NK-92 treated with Interleukin-12 subunit alpha and Interleukin-12 subunit beta, amount 100 ng/mL, for 24 hours (cell line): Measurements from ENCODE around the gene PDIA6.
"Not testable (repeated sequence)": the region's sequence is repeated elsewhere in the genome, so short reads cannot be mapped to it uniquely, and the experiment has no call there.

ENCODE experiments used
- DNase-seq: peaks from one replicate; lab custom pipeline; 2025; lab: John Stamatoyannopoulos, UW

Gene PDIA6

GRCh38 chr2:10780821-10781220 is 31.8 kb downstream of the PDIA6 start:
- not testable (repeated sequence) for DNase-seq

DNA sequence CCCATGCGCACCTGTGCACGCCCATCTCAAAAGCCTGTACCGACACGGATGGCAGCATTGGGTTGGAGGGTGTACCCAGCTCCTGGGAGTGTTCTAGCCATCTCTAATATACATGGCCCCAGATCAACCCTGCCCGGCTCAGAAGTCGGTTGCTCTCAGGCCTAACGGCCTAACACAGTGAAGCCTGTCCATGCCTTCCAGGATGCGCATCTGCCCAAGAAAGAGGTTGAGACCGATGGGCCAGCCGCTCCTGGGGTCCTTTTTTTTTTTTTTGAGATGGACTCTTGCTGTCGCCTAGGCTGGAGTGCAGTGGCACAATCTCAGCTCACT is 32.1 kb downstream of the PDIA6 start:
- no peak for DNase-seq

DNA sequence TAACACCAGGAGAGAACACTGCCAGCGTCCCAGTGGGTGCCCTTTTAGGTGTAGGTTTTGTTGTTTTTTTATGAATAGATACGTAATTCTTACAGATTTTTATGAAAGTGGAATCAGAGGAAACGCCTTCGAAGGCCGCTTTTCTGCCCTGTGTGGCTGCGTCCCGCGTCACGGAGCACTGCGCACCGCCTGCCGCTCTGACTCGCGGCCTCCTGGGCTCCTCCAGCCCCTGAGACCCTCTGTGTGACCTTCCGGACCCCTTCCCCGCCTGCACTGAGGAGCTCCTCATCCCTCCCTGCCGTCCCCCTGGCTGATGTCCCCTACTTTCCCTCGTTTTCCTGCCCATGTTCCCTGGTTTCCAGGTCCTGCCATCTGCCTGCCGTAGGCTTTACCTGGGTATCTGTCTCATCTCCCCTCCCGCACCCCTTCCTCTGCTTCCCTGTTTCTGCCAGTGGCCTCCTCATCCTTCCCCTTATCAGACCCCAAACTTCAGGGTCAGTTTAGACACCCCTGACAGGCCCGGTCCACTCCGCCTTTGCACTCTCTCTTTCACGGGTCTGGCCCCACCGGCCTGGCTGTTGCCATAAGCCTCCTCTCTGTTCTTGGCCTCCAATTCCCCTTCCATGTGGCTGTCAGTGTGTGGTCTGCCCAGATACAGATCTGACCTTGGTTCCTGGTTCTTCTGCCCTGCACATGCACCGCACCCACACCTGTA is 32.7 kb downstream of the PDIA6 start:
- no peak for DNase-seq

DNA sequence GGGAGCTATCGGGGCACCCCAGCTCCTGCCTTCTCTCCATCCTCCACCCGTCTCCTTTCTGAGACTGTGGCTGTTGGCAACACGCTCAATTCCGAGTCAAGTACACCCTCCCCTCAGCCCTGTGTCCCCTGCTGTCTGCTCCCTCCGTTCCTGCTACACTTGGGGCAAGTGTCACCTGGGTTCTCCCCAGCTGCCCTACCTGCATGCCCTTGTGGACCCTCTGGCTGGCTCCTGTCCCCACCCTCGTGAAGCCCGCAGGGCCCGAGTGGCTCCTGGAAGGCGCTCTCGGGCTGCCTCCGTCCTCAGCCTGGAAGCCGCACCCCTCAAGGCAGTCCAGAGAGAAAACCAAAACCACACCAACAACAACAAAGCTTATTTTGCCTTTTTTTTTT is 33.9 kb downstream of the PDIA6 start:
- no peak for DNase-seq

DNA sequence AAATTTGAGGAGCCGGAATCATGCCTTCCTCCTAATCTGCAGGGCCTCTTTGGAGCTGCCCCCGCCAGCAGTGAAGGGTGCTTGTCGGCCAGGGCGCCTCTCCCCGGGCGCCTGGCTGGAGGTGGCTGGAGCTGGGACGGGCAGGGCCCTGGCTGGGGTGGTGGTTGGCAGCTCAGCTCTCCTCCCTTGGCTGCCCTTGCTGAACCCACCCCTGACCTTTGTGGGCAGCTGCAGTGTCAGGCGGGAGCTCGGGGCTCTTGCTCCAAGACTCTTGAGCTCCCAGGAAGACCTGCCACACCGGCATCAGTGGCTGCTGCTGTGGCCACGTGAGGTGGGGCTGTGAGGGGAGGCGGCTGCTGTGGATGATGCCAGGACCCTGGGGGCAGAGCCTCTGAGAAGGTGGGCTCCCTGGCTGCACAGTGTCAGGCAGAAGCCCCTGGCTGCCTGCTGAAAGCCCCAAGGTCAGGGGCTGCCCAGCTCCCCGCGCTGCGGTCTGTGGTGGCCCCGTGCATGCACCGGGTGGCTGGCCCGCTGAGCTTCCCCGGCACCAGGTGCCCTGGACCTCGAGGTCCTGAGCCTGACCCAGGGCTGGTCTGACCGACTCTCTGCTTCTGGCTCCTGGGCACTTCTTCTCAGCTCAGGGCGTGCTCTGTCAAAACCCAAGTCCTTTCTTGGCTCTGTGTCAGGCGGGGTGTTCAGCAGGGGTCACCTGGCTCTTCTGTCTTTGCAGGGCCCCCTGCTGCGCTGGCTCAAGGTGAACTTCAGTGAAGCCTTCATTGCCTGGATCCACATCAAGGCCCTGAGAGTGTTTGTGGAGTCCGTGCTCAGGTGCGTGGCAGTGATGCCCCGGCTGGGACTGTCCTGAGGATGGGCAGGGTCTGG is 34.5 kb downstream of the PDIA6 start:
- no peak for DNase-seq

GRCh38 chr2:10777111-10777841 is 35.3 kb downstream of the PDIA6 start:
- DNase-seq = no peak

- DNase-seq = no peak
Measured at GRCh38 chr2:10776231-10776977, 36.2 kb downstream of the PDIA6 start.

DNA sequence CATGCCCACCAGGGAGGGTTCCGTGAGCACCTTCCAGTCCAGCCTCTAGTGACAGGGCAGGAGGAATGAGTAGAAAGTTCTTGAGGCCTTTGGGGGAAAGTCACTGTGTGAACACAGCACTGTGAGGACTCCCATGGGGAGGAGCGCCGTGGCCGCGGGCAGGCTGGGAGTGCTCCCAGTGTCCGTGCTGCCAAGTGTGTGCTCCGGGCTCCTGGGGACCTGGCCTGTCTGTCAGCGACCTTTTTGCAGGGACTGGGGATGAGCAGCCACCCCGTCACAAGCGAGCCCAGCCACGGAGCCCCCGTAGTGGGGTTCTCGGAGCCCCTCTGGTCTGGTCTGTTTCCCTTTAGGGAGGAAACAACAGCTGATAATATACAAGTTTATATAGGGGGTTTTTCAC is 36.8 kb downstream of the PDIA6 start:
- no peak for DNase-seq

DNA sequence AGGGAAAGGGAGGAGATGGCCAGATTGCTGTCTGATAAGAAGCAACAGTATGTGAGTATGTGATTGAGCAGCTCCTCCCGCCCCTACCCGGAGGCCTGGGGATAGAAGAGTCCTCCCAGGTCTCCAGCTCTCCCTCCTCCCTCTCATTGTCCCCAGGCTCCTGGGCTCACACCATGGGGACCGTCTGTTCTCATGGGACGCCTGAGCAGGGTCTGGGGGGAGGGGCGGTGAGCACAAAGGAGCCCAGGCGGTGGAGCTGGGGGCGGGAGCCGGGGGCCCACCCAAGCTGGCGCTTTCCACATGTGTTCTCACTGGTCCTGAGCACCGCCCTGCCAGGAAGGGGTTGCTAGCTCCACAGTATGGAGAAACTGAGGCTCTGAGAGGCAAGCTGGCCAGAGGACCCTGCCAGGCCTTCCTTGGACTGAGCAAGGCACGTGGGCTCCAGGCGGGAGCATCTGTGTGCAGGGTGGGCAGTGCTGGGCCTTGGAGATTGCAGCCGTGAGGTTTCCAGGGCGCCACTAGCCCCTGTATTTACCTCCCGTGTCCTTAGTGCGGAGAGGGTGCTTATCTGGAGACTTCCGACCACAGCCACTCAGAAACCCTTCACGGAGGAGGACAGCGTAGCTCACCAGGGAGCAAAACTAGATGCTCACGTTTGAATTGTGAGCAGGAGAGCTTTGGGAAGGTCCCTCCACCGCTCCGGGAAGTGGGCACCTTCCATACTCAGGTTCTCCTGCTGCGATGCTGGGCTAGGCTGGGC is 37.4 kb downstream of the PDIA6 start:
- DNase-seq = no peak

DNA sequence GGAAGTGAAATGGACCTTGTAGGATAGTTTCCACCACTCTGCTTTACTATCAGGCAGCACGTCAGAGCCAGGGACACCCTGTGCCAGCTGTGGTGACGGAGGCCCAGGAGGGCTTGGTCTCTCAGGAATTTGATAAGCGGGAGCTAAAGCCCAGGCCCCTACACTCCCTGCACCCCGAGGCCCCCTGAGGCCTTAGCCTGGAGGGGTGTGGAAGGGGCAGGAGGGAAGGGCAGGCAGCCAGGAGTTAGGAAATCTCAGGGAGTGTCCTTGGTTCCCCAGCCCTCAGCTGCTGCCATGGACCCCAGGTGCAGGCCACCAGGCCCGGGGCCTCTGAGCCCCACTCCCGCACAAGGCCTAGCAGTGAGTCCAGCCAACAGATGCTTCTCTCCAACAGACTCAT is 38.2 kb downstream of the PDIA6 start:
- no peak for DNase-seq

DNA sequence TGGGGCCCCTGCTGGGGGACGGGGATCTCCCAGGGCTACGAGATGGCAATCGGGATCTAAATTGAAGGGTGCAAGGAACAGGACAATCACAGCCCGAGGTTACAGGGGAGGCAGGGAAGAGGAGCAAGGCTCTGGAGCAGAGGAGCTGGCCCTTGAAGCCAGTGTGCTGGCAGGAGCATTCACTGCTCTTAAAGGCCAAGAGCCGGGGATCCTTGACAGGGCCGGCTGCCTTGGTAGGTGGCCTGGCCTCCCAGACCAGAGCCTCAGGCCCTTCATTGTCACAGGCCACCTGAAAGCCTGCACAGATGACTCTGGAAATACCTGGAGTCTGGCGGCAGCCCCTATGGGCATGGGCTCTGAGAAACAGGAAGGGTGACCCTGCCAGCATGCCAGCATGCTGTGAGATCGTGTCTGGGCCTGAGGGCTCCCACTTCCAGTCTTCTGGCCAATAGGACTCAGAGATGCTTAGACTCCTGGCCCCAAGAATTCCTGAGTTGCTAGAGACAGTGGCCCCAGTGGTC is 38.7 kb downstream of the PDIA6 start:
- DNase-seq = no peak

DNA sequence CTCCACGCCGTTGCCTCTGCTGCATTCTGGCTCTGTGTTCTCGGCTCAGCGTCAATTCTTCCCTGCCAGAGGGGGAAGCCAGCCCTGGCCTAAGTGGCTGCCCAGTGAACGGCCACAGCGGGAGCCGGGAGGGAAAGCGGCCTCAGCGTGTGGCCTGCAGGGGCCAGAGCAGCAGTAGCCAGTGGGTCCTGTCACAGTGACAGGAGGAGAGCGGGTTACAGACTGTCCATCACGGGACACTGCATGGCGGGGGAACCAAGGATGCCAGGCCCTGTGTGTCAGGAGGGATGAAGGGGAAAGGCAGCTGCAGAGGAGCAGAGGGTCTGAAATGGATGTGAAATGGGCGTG is 39.7 kb downstream of the PDIA6 start:
- DNase-seq = no peak

- DNase-seq = no peak
Measured at GRCh38 chr2:10772201-10772867, 40.3 kb downstream of the PDIA6 start.

DNA sequence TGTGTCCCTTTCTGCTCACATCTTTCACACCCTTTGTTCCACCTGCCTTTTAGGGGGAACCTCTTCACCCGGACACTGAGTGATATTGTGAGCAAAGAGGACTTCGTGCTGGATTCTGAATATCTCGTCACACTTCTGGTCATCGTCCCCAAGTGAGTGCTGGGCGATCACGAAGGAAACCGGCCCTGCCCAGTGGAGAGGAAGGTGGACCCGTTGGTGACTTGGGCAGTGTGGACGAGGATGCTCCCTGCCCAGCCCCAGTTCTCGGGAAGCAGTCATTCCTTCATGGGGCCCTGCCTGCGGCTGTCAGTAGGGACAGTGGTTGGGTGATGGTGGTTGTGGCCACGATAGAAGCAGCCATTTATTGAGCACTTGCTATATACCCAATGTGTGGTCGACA is 40.8 kb downstream of the PDIA6 start:
- DNase-seq = no peak

GRCh38 chr2:10770956-10771750 is 41.4 kb downstream of the PDIA6 start:
- no peak for DNase-seq

DNA sequence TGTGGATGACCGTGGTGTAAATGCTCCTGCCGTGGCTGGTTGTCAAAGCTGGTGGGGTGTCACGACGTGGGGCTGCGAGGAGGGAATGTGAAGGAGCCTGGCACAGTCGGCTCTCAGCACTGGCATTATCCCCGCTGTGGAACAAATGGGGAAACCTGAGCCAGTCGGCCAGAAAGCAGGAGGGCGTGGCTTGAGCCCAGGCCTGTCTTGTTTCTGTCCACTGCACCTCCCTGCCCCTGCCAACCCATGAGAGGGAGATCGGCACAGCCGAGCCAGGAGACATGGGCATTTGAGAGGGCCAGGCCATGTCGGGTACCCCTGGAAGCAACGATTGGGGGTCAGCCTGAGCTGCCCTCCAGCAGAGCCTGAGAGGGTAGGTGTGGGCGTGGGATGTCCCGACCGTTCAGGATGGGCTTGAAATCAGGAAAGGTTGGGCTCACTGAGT is 44.5 kb downstream of the PDIA6 start:
- DNase-seq = no peak

GRCh38 chr2:10765914-10766313 is 46.7 kb downstream of the PDIA6 start:
- DNase-seq = no peak

DNA sequence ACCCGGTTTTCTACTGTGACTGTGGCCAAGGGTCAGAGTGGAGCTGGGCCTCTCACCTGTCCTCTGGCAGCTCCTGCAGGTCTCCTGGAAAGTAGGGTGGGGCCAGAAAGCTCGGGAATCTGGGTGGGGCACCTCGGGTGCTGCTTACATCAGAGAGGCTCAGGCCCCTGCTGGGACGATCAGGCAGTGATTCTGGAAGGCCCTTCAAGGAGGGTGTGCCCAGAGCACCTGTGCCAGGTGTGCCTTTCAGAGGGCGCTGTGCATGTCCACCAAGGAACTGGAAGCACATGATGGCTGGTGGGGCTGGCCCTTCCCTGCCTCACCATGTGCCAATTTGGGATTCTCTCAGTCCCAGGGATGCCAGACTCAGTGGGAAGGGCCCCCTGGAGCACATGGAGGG is 47.1 kb downstream of the PDIA6 start:
- no peak for DNase-seq

- DNase-seq = no peak
Measured at GRCh38 chr2:10764896-10765295, 47.7 kb downstream of the PDIA6 start.
